ENCODE measurements around the gene OGFRL1.

DNA sequence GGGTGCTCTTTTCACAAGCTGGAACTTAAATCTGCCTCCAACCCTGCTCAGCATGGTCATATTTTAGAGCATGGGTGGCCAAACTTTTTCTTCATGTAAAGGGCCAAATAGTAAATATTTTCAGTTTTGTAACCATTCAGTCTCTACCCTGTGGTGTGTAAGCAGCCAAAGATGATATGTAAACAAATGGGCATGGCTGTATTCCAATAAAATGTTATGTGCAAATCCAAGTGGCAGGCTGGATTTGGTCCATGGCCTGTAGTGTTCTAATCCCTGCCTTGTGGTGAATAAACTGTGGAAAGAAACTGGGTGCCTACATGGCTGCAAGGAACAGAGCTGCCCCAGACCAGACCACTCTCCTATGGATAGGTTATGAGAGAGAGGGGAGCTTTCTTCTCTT is 32.7 kb downstream of the OGFRL1 start:
- TF ChIP-seq, protein P1, sequence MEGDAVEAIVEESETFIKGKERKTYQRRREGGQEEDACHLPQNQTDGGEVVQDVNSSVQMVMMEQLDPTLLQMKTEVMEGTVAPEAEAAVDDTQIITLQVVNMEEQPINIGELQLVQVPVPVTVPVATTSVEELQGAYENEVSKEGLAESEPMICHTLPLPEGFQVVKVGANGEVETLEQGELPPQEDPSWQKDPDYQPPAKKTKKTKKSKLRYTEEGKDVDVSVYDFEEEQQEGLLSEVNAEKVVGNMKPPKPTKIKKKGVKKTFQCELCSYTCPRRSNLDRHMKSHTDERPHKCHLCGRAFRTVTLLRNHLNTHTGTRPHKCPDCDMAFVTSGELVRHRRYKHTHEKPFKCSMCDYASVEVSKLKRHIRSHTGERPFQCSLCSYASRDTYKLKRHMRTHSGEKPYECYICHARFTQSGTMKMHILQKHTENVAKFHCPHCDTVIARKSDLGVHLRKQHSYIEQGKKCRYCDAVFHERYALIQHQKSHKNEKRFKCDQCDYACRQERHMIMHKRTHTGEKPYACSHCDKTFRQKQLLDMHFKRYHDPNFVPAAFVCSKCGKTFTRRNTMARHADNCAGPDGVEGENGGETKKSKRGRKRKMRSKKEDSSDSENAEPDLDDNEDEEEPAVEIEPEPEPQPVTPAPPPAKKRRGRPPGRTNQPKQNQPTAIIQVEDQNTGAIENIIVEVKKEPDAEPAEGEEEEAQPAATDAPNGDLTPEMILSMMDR (IDR thresholded peaks at IDR 0.05), result no peak
- TF ChIP-seq EZH2 (IDR thresholded peaks at IDR 0.05; ENCODE audit: borderline replicate concordance, insufficient read depth, low read depth, low read length, poor library complexity, severe bottlenecking), result no peak
